Type B pancreatic cell (in vitro differentiated cells): ENCODE data around the gene FKBP5. TPM values are rescaled to one million over a fixed set of nuclear protein-coding genes. Genes with fewer than 3 reads are reported as not detected.

Experiments used
- DNase-seq: peaks from one replicate; pipeline ENCODE4 v3.0.0; 2021; ENCODE audit warnings: mixed read lengths; ENCODE audit not compliant: unreplicated experiment; ENCODE audit errors: extremely low spot score
- H3K27ac Mint-ChIP-seq: 2 replicates; pipeline ENCODE4 v1.8.0; 2021; ENCODE audit warnings: mild to moderate bottlenecking, mixed read lengths
- H3K27me3 Mint-ChIP-seq: 2 replicates; pipeline ENCODE4 v1.8.0; 2021; ENCODE audit warnings: mixed read lengths
- H3K36me3 Mint-ChIP-seq: 2 replicates; pipeline ENCODE4 v1.8.0; 2021; ENCODE audit warnings: mixed read lengths
- H3K4me1 Mint-ChIP-seq: one replicate; pipeline ENCODE4 v1.8.0; 2021; ENCODE audit warnings: mixed read lengths; ENCODE audit not compliant: unreplicated experiment
- H3K4me3 Mint-ChIP-seq: 2 replicates; pipeline ENCODE4 v1.8.0; 2021; ENCODE audit warnings: mild to moderate bottlenecking, mixed read lengths
- H3K9me3 Mint-ChIP-seq: 2 replicates; pipeline ENCODE4 v1.8.0; 2021; ENCODE audit warnings: mixed read lengths
- CTCF ChIP-seq: fragments of 200-600 bp; sonication (generic); conservative IDR thresholded peaks from 2 replicates; pipeline ENCODE4 v1.5.0; 2021; ENCODE audit warnings: antibody characterized with exemption, mild to moderate bottlenecking
- total RNA-seq: library from RNA; stranded (reverse); gene quantifications from 2 replicates; pipeline ENCODE4 v1.2.1, GENCODE V29; 2021; ENCODE audit warnings: low replicate concordance

The FKBP5 gene
- total RNA-seq, 1 donor from 2014 or later = 12.5 TPM

GRCh38 chr6:35648203-35648602 lies 40.5 kb downstream of the FKBP5 start:
- no peak overlapping the region for H3K4me3 Mint-ChIP-seq
- DNase-seq = no peak
- H3K9me3 Mint-ChIP-seq = no peaks in the 10 kb centered on the region
- H3K27me3 Mint-ChIP-seq = no peaks in the 10 kb centered on the region
- no peaks in the 10 kb centered on the region for H3K36me3 Mint-ChIP-seq
- no peak overlapping the region for H3K27ac Mint-ChIP-seq
- TF ChIP-seq CTCF = no peak
- no peaks in the 10 kb centered on the region for H3K4me1 Mint-ChIP-seq

- Mint-ChIP-seq H3K4me3 (no peak overlapping the region), H3K4me1 (no peaks in the 10 kb centered on the region), H3K36me3 (no peaks in the 10 kb centered on the region), H3K27me3 (no peaks in the 10 kb centered on the region), H3K27ac (no peak overlapping the region), H3K9me3 (no peaks in the 10 kb centered on the region)
- DNase-seq = no peak
- TF ChIP-seq CTCF = no peak
Measured at GRCh38 chr6:35647400-35647799, 41.3 kb downstream of the FKBP5 start.

- no peak for TF ChIP-seq CTCF
- H3K27me3 Mint-ChIP-seq = no peaks in the 10 kb centered on the region
- DNase-seq = no peak
- H3K36me3 Mint-ChIP-seq = no peaks in the 10 kb centered on the region
- H3K9me3 Mint-ChIP-seq = no peaks in the 10 kb centered on the region
- H3K27ac Mint-ChIP-seq = no peak overlapping the region
- peaks cover 7% of the 10 kb centered on the region for H3K4me1 Mint-ChIP-seq
- H3K4me3 Mint-ChIP-seq = no peak overlapping the region
Measured at GRCh38 chr6:35643162-35643535, 45.6 kb downstream of the FKBP5 start.

- H3K9me3 Mint-ChIP-seq = no peaks in the 10 kb centered on the region
- no peaks in the 10 kb centered on the region for H3K27me3 Mint-ChIP-seq
- peaks cover 7% of the 10 kb centered on the region for H3K4me1 Mint-ChIP-seq
- no peak overlapping the region for H3K27ac Mint-ChIP-seq
- DNase-seq = no peak
- H3K4me3 Mint-ChIP-seq = no peak overlapping the region
- TF ChIP-seq CTCF = no peak
- H3K36me3 Mint-ChIP-seq = no peaks in the 10 kb centered on the region
Measured at GRCh38 chr6:35642471-35643161, 46.1 kb downstream of the FKBP5 start.

GRCh38 chr6:35640017-35640664 lies 48.6 kb downstream of the FKBP5 start:
- Mint-ChIP-seq H3K4me1 (peaks cover 7% of the 10 kb centered on the region), H3K4me3 (no peak overlapping the region)
- DNase-seq = no peak

More at GRCh38 chr6:35640017-35640664, 48.6 kb downstream of the FKBP5 start:
- no peaks in the 10 kb centered on the region for H3K36me3 Mint-ChIP-seq
- H3K27me3 Mint-ChIP-seq = no peaks in the 10 kb centered on the region
- no peaks in the 10 kb centered on the region for H3K9me3 Mint-ChIP-seq
- H3K27ac Mint-ChIP-seq = no peak overlapping the region
- TF ChIP-seq CTCF = no peak
